Tibial artery (tissue), 4 donors: ENCODE measurements around the gene FEN1.

ENCODE experiments used
- DNase-seq, 2 donors: peaks; one replicate each; pipeline ENCODE4 v3.0.0-alpha.2; 2019
- H3K27ac ChIP-seq, 2 donors: fragments of 200-600 bp; sonication (generic) in 1 of 2; 1 replicate in 1 of 2; 2 replicates in 1 of 2; pipeline ENCODE4 v1.5.1; 2018 to 2019; ENCODE audit warnings: mild to moderate bottlenecking in 1 of 2
- H3K27me3 ChIP-seq, 2 donors: fragments of 200-600 bp; sonication (generic) in 1 of 2; one replicate each; pipeline versions ENCODE4 v1.5.1 to v1.6.0; 2016 to 2019
- H3K36me3 ChIP-seq, 3 donors: fragments of 200-600 bp; sonication (generic) in 2 of 3; one replicate each; pipeline ENCODE4 v1.5.1; 2016 to 2019; ENCODE audit warnings: mild to moderate bottlenecking in 2 of 3
- H3K4me1 ChIP-seq, 4 donors: fragments of 200-600 bp; sonication (generic) in 2 of 4; 1 replicate in 3 of 4; 2 replicates in 1 of 4; pipeline ENCODE4 v1.5.1; 2016 to 2019
- H3K4me3 ChIP-seq, 2 donors: fragments of 200-600 bp; sonication (generic) in 1 of 2; 1 replicate in 1 of 2; 2 replicates in 1 of 2; pipeline ENCODE4 v1.5.1; 2018 to 2019; ENCODE audit warnings: mild to moderate bottlenecking in 2 of 2
- H3K9me3 ChIP-seq, 3 donors: fragments of 200-600 bp; sonication (generic) in 1 of 3; one replicate each; pipeline ENCODE4 v1.5.1; 2016 to 2019
- CTCF ChIP-seq, 2 experiments: fragments of 200-600 bp in 1 of 2; fragments of 450-650 bp in 1 of 2; IDR thresholded peaks; one replicate each; pipeline ENCODE4 v1.5.1; 2017 to 2019; ENCODE audit warnings: antibody characterized with exemption in 2 of 2, mild to moderate bottlenecking in 1 of 2, moderate library complexity in 1 of 2
- intact Hi-C: fragments of 100-400 bp; cut with DNase I; formaldehyde crosslinking; loops from one replicate; pipeline ENCODE4 v1.15.0; 2023; ENCODE audit warnings: low total_unique reads

The FEN1 gene

GRCh38 chr11:61840371-61840770, 47.7 kb downstream of the FEN1 start:
- no peak overlapping the region for H3K4me3 ChIP-seq
- H3K9me3 ChIP-seq = no peaks in the 10 kb centered on the region
- H3K4me1 ChIP-seq = peaks cover 0 to 16% (median 8%) of the 10 kb centered on the region in 4 donors
- H3K27me3 ChIP-seq = no peaks in the 10 kb centered on the region
- no peak overlapping the region for H3K27ac ChIP-seq
- peaks cover 43 to 52% (median 50%) of the 10 kb centered on the region in 3 donors for H3K36me3 ChIP-seq
- intact Hi-C loops = no loop called here
- no peak for TF ChIP-seq CTCF (IDR thresholded peaks at IDR 0.05)
- DNase-seq = no peak

GRCh38 chr11:61841636-61842527, 49.2 kb downstream of the FEN1 start:
- no peaks in the 10 kb centered on the region for H3K9me3 ChIP-seq
- no peak overlapping the region for H3K4me3 ChIP-seq
- no peaks in the 10 kb centered on the region for H3K27me3 ChIP-seq
- H3K27ac ChIP-seq = no peak overlapping the region
- intact Hi-C loops = no loop called here
- peaks cover 0 to under 1% (median 0%) of the 10 kb centered on the region in 4 donors for H3K4me1 ChIP-seq
- TF ChIP-seq CTCF (IDR thresholded peaks at IDR 0.05) = no peak
- DNase-seq = no peak
- peaks cover 50 to 58% (median 52%) of the 10 kb centered on the region in 3 donors for H3K36me3 ChIP-seq

- no peak for TF ChIP-seq CTCF (IDR thresholded peaks at IDR 0.05)
- DNase-seq = no peak
- no peaks in the 10 kb centered on the region for H3K27me3 ChIP-seq
- intact Hi-C loops = no loop called here
- H3K4me3 ChIP-seq = no peak overlapping the region
- H3K27ac ChIP-seq = no peak overlapping the region
- H3K9me3 ChIP-seq = no peaks in the 10 kb centered on the region
- H3K4me1 ChIP-seq = no peaks in the 10 kb centered on the region
- peaks cover 52 to 64% (median 53%) of the 10 kb centered on the region in 3 donors for H3K36me3 ChIP-seq
These were observed 49.8 kb downstream of the FEN1 start for GRCh38 chr11:61842528-61842820.

- intact Hi-C loops = no loop called here
- H3K4me1 ChIP-seq = no peaks in the 10 kb centered on the region
- no peak overlapping the region for H3K4me3 ChIP-seq
- H3K27ac ChIP-seq = no peak overlapping the region
- no peak for TF ChIP-seq CTCF (IDR thresholded peaks at IDR 0.05)
- no peaks in the 10 kb centered on the region for H3K9me3 ChIP-seq
- no peaks in the 10 kb centered on the region for H3K27me3 ChIP-seq
- DNase-seq = no peak
- H3K36me3 ChIP-seq = peaks cover 72 to 86% (median 73%) of the 10 kb centered on the region in 3 donors
These were observed 52.3 kb downstream of the FEN1 start for GRCh38 chr11:61844909-61845565.

- H3K27ac ChIP-seq = no peak overlapping the region
- H3K4me3 ChIP-seq = no peak overlapping the region
- peaks cover 0 to 6% (median 0%) of the 10 kb centered on the region in 4 donors for H3K4me1 ChIP-seq
- intact Hi-C loops = no loop called here
- no peaks in the 10 kb centered on the region for H3K27me3 ChIP-seq
- DNase-seq = no peak
- H3K36me3 ChIP-seq = peaks cover 69 to 82% (median 70%) of the 10 kb centered on the region in 3 donors
- no peak for TF ChIP-seq CTCF (IDR thresholded peaks at IDR 0.05)
- no peaks in the 10 kb centered on the region for H3K9me3 ChIP-seq
These were observed 53.8 kb downstream of the FEN1 start for GRCh38 chr11:61846362-61847020.
